A549 (cell line): ENCODE data around the gene ABI3. TPM values are rescaled to one million over a fixed set of nuclear protein-coding genes. Genes with fewer than 3 reads are reported as not detected.

ENCODE experiments used
- ATAC-seq, 2 experiments: fragments of 200-7000 bp in 1 of 2; fragments of >200 bp in 1 of 2; cut with Nextera tagmentation in 1 of 2; cut with Tn5 transposase in 1 of 2; 3 replicates each; pipeline versions ENCODE4 v1.8.0 to v1.9.1; 2018 to 2020; ENCODE audit warnings: mild to moderate bottlenecking in 1 of 2, moderate library complexity in 1 of 2
- CTCF ChIA-PET: fragments of 300-600 bp; sonication (Branson Sonifier 250); formaldehyde crosslinking; extraction: SDS; loops from one replicate; lab custom pipeline; 2021; ENCODE audit warnings: antibody characterized with exemption, inconsistent platforms; lab: Yijun Ruan, JAX
- POLR2A ChIA-PET: fragments of 350-600 bp; formaldehyde crosslinking; extraction: SDS; loops from one replicate; lab custom pipeline; 2021; ENCODE audit warnings: antibody characterized with exemption, inconsistent platforms; lab: Yijun Ruan, JAX
- DNase-seq, 2 experiments: peaks; one replicate each; pipeline versions ENCODE4 v3.0.0 to v3.0.0-alpha.2; 2011 to 2016; ENCODE audit warnings: low read depth in 1 of 2, low spot score in 1 of 2
- FAIRE-seq: peaks from 2 replicates; lab custom pipeline; 2011; peaks lifted over from hg19 to GRCh38; lab: Jason Lieb, UNC
- H3K27ac ChIP-seq, 2 experiments: fragments of >200 bp; sonication (Bioruptor Twin); formaldehyde crosslinking; 3 replicates each; pipeline ENCODE4 v1.5.1; 2016 to 2017
- H3K4me1 ChIP-seq: fragments of >200 bp; sonication (Bioruptor Twin); formaldehyde crosslinking; 3 replicates; pipeline ENCODE4 v1.6.1; 2016
- H3K4me2 ChIP-seq: fragments of >200 bp; sonication (Bioruptor Twin); formaldehyde crosslinking; 3 replicates; pipeline ENCODE4 v1.6.1; 2016
- H3K4me3 ChIP-seq: fragments of >200 bp; sonication (Bioruptor Twin); formaldehyde crosslinking; 3 replicates; pipeline ENCODE4 v1.5.1; 2016
- H3K9me3 ChIP-seq: fragments of >200 bp; sonication (Bioruptor Twin); formaldehyde crosslinking; 3 replicates; pipeline ENCODE4 v1.6.1; 2016
- BHLHE40 ChIP-seq: IDR thresholded peaks from 2 replicates; pipeline ENCODE4 v1.6.1; 2012; ENCODE audit warnings: low read depth, low read length, inconsistent platforms
- ESRRA ChIP-seq: fragments of 150-350 bp; IDR thresholded peaks from 2 replicates; pipeline ENCODE4 v1.6.1; 2014; ENCODE audit warnings: mild to moderate bottlenecking, low read length, borderline replicate concordance
- HEYL ChIP-seq: fragments of 250-450 bp; sonication (Bioruptor Pico); IDR thresholded peaks from 2 replicates; pipeline ENCODE4 v1.8.0; 2021; ENCODE audit warnings: mild to moderate bottlenecking, moderate library complexity
- JUN ChIP-seq, 2 experiments: fragments of >200 bp; sonication (Bioruptor Twin); formaldehyde crosslinking; IDR thresholded peaks; 2 replicates in 1 of 2; 3 replicates in 1 of 2; pipeline ENCODE4 v1.6.1; 2016 to 2017
- JUNB ChIP-seq: fragments of >200 bp; sonication (Bioruptor Twin); formaldehyde crosslinking; IDR thresholded peaks from 2 replicates; pipeline ENCODE4 v1.6.1; 2016
- KDM1A ChIP-seq: fragments of 200-600 bp; sonication (generic); IDR thresholded peaks from 2 replicates; pipeline ENCODE4 v1.6.1; 2016; ENCODE audit warnings: low read depth, mild to moderate bottlenecking
- MAFK ChIP-seq: fragments of 450-650 bp; IDR thresholded peaks from 2 replicates; pipeline ENCODE4 v1.6.1; 2014; ENCODE audit not compliant: partially characterized antibody
- MYC ChIP-seq: IDR thresholded peaks from 2 replicates; pipeline ENCODE4 v1.6.1; 2012; ENCODE audit warnings: mild to moderate bottlenecking, inconsistent platforms, low read length, improper control_type of control experiment, borderline replicate concordance
- NFE2L2 ChIP-seq: fragments of 150-350 bp; conservative IDR thresholded peaks from 2 replicates; pipeline ENCODE4 v1.6.1; 2014; ENCODE audit warnings: low read length
- NR3C1 ChIP-seq: fragments of >200 bp; sonication (Bioruptor Twin); formaldehyde crosslinking; IDR thresholded peaks from 3 replicates; pipeline ENCODE4 v1.6.1; 2017
- POLR2A ChIP-seq: IDR thresholded peaks from 2 replicates; pipeline ENCODE4 v1.6.1; 2012; ENCODE audit warnings: mild to moderate bottlenecking, low read length
- POLR2AphosphoS2 ChIP-seq: conservative IDR thresholded peaks from 2 replicates; pipeline ENCODE4 v1.6.1; 2012; ENCODE audit warnings: low read length, improper control_type of control experiment, inconsistent platforms
- RNF2 ChIP-seq: fragments of 200-600 bp; sonication (generic); IDR thresholded peaks from 2 replicates; pipeline ENCODE4 v1.6.1; 2016; ENCODE audit warnings: low read depth, mild to moderate bottlenecking, antibody characterized with exemption, moderate library complexity, borderline replicate concordance
- SMC3 ChIP-seq: fragments of >200 bp; sonication (Bioruptor Twin); formaldehyde crosslinking; IDR thresholded peaks from 3 replicates; pipeline ENCODE4 v1.6.1; 2018; ENCODE audit warnings: inconsistent platforms
- SREBF2 ChIP-seq: fragments of 450-650 bp; IDR thresholded peaks from 2 replicates; pipeline ENCODE4 v1.6.1; 2014; ENCODE audit warnings: mild to moderate bottlenecking, moderate library complexity
- ZC3H11A ChIP-seq: fragments of 450-650 bp; IDR thresholded peaks from 2 replicates; pipeline ENCODE4 v1.6.1; 2014; ENCODE audit warnings: antibody characterized with exemption, mild to moderate bottlenecking
- ZNF302 ChIP-seq: fragments of 250-450 bp; sonication (Bioruptor Pico); IDR thresholded peaks from 2 replicates; pipeline ENCODE4 v1.9.0; 2021; ENCODE audit warnings: inconsistent platforms, mild to moderate bottlenecking, moderate library complexity
- ZSCAN20 ChIP-seq: fragments of 250-450 bp; sonication (Bioruptor Pico); IDR thresholded peaks from 2 replicates; pipeline ENCODE4 v1.8.0; 2022; ENCODE audit warnings: mild to moderate bottlenecking, moderate library complexity
- WGBS: methylation state at CpG from one replicate; pipeline ENCODE4 v1.1.6; 2017; ENCODE audit errors: missing lambda C conversion rate; 5-methylcytosine and 5-hydroxymethylcytosine counted together
- polyA plus RNA-seq, 4 experiments: library from polyadenylated mRNA; depleted of rRNA in 3 of 4; stranded (reverse); fragments of >200 nt; fragmentation: RNase III in 1 of 4; extraction: RNeasy Plus Mini Kit Qiagen cat#74134 plus additional on column Dnase treatment in 1 of 4; gene quantifications; 2 replicates in 3 of 4; 3 replicates in 1 of 4; pipeline ENCODE4 v1.2.3, GENCODE V29; 2011 to 2017
- TF ChIP-seq, protein P1 (sequence below): fragments of >200 bp; sonication (Bioruptor Twin); formaldehyde crosslinking; IDR thresholded peaks from 2 replicates; pipeline ENCODE4 v1.6.1; 2016
- TF ChIP-seq, protein P2 (sequence below): fragments of 450-650 bp; IDR thresholded peaks from 2 replicates; pipeline ENCODE4 v1.6.1; 2014; ENCODE audit warnings: antibody characterized with exemption
- TF ChIP-seq, protein P3 (sequence below): fragments of 200-600 bp; sonication (generic); IDR thresholded peaks from 2 replicates; pipeline ENCODE4 v1.6.1; 2016; ENCODE audit warnings: antibody characterized with exemption, mild to moderate bottlenecking, moderate library complexity
- TF ChIP-seq, protein P4 (sequence below): IDR thresholded peaks from 2 replicates; pipeline ENCODE4 v1.6.1; 2012; ENCODE audit warnings: low read depth, borderline replicate concordance
- TF ChIP-seq, protein P5 (sequence below): fragments of 250-450 bp; sonication (Bioruptor Pico); IDR thresholded peaks from 2 replicates; pipeline ENCODE4 v1.5.0; 2020; ENCODE audit warnings: low read depth, mild to moderate bottlenecking, moderate library complexity
- TF ChIP-seq, protein P6 (sequence below): fragments of 250-450 bp; sonication (Bioruptor Pico); IDR thresholded peaks from 2 replicates; pipeline ENCODE4 v1.5.0; 2021; ENCODE audit warnings: mild to moderate bottlenecking, moderate library complexity, borderline replicate concordance

ABI3 gene
- polyA plus RNA-seq, 2 of the 4 experiments (the other 2 are of a cell fraction), result not detected

DNA sequence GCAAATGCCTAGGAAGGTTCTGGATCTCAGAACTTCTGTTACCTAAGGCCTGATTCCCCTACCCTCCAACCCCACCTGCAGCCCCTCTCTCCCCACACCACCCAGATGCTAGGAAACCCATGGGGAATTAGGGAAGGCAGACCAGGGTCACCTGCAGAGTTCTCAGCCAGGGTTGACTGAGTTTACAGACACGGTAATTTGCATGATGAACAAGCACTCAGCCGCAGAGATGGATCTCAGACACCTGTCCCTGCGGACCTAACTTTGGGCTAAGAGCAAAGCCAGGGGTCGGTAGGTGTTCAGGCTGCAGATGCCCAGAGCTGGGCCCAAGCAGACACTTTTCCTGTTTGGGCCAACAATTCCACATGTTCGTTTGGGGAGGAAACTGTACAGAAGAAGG, 2.9 kb downstream of the ABI3 start:
- CTCF ChIA-PET, result interaction anchor here (1.4 to 13.5 kb wide), 4 partner anchors 9 to 409 kb away, joined by 4 to 161 read pairs (median 8); partner anchors contain the start of gene PHOSPHO1
- Histone ChIP-seq H3K9me3 (no peaks in the 10 kb centered on the region), H3K27ac (no peak overlapping the region)
- 71% methylated on average over 5 of the region's 5 CpGs for WGBS
- FAIRE-seq, result no peak
- no peak for TF ChIP-seq JUN (IDR thresholded peaks at IDR 0.05)
- TF ChIP-seq, protein P1, sequence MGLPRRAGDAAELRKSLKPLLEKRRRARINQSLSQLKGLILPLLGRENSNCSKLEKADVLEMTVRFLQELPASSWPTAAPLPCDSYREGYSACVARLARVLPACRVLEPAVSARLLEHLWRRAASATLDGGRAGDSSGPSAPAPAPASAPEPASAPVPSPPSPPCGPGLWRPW, result no peak
- no peak for TF ChIP-seq POLR2A
- TF ChIP-seq, protein P2, sequence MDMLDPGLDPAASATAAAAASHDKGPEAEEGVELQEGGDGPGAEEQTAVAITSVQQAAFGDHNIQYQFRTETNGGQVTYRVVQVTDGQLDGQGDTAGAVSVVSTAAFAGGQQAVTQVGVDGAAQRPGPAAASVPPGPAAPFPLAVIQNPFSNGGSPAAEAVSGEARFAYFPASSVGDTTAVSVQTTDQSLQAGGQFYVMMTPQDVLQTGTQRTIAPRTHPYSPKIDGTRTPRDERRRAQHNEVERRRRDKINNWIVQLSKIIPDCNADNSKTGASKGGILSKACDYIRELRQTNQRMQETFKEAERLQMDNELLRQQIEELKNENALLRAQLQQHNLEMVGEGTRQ, result no peak
- TF ChIP-seq KDM1A, result no peak
- no peak for TF ChIP-seq POLR2AphosphoS2
- TF ChIP-seq RNF2, result no peak
- TF ChIP-seq BHLHE40, result no peak
- TF ChIP-seq ZSCAN20 (CRISPR knock-in tag), result no peak
- no peak for TF ChIP-seq NR3C1
- TF ChIP-seq, protein P3, sequence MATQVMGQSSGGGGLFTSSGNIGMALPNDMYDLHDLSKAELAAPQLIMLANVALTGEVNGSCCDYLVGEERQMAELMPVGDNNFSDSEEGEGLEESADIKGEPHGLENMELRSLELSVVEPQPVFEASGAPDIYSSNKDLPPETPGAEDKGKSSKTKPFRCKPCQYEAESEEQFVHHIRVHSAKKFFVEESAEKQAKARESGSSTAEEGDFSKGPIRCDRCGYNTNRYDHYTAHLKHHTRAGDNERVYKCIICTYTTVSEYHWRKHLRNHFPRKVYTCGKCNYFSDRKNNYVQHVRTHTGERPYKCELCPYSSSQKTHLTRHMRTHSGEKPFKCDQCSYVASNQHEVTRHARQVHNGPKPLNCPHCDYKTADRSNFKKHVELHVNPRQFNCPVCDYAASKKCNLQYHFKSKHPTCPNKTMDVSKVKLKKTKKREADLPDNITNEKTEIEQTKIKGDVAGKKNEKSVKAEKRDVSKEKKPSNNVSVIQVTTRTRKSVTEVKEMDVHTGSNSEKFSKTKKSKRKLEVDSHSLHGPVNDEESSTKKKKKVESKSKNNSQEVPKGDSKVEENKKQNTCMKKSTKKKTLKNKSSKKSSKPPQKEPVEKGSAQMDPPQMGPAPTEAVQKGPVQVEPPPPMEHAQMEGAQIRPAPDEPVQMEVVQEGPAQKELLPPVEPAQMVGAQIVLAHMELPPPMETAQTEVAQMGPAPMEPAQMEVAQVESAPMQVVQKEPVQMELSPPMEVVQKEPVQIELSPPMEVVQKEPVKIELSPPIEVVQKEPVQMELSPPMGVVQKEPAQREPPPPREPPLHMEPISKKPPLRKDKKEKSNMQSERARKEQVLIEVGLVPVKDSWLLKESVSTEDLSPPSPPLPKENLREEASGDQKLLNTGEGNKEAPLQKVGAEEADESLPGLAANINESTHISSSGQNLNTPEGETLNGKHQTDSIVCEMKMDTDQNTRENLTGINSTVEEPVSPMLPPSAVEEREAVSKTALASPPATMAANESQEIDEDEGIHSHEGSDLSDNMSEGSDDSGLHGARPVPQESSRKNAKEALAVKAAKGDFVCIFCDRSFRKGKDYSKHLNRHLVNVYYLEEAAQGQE, result no peak
- no peak for TF ChIP-seq ZNF302 (CRISPR knock-in tag)
- TF ChIP-seq MAFK, result no peak
- TF ChIP-seq MYC, result no peak
- TF ChIP-seq NFE2L2, result no peak
- TF ChIP-seq ZC3H11A, result no peak
- TF ChIP-seq SMC3, result no peak
- TF ChIP-seq, protein P4, sequence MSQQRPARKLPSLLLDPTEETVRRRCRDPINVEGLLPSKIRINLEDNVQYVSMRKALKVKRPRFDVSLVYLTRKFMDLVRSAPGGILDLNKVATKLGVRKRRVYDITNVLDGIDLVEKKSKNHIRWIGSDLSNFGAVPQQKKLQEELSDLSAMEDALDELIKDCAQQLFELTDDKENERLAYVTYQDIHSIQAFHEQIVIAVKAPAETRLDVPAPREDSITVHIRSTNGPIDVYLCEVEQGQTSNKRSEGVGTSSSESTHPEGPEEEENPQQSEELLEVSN, result no peak
- TF ChIP-seq, protein P5, sequence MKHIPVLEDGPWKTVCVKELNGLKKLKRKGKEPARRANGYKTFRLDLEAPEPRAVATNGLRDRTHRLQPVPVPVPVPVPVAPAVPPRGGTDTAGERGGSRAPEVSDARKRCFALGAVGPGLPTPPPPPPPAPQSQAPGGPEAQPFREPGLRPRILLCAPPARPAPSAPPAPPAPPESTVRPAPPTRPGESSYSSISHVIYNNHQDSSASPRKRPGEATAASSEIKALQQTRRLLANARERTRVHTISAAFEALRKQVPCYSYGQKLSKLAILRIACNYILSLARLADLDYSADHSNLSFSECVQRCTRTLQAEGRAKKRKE (CRISPR knock-in tag), result no peak
- TF ChIP-seq, all 56 proteins: peak for 0
- Histone ChIP-seq H3K4me2 (no peak overlapping the region), H3K4me3 (no peak overlapping the region), H3K4me1 (peaks cover 5% of the 10 kb centered on the region; the same call in 1 of the 3 replicates)
- DNase-seq, result no peak
- no peak for ATAC-seq
- POLR2A ChIA-PET, result interaction anchor here (0.6 kb wide), 1 partner anchor 246 kb away, joined by 3 read pairs; no protein-coding TSS in a partner anchor

DNA sequence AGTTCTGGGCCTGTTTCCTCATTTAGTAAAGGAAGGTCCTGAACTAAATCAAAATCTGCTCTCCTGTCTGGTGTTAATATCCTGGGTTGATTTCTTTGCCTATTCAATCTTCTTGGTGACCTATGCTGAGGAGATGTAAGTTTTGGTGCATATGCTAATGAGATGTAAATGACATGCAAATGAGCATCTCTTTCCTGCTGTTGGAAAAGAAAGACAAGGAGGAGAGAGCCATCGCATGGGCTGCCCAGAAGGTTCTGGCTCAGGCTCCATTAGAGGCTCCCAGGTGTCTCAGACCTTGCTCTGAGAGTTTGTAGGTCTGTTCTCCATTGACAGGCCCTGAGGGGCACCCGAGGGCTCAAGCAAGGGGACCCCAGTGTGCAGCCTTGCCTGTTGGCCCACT, 3.3 kb downstream of the ABI3 start:
- POLR2A ChIA-PET, result interaction anchor here (0.6 kb wide), 1 partner anchor 247 kb away, joined by 3 read pairs; no protein-coding TSS in a partner anchor
- FAIRE-seq, result peak; percentile 23
- no peak for ATAC-seq

More for the DNA sequence above, 3.3 kb downstream of the ABI3 start:
- no peak overlapping the region for H3K4me3 ChIP-seq
- TF ChIP-seq ZNF302 (CRISPR knock-in tag) (no peak), HEYL (CRISPR knock-in tag) (no peak), NR3C1 (no peak), SREBF2 (no peak), JUNB (no peak), ESRRA (no peak)
- TF ChIP-seq, protein P6, sequence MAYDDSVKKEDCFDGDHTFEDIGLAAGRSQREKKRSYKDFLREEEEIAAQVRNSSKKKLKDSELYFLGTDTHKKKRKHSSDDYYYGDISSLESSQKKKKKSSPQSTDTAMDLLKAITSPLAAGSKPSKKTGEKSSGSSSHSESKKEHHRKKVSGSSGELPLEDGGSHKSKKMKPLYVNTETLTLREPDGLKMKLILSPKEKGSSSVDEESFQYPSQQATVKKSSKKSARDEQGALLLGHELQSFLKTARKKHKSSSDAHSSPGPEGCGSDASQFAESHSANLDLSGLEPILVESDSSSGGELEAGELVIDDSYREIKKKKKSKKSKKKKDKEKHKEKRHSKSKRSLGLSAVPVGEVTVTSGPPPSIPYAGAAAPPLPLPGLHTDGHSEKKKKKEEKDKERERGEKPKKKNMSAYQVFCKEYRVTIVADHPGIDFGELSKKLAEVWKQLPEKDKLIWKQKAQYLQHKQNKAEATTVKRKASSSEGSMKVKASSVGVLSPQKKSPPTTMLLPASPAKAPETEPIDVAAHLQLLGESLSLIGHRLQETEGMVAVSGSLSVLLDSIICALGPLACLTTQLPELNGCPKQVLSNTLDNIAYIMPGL (CRISPR knock-in tag), result no peak
- TF ChIP-seq, all 56 proteins: peak for 0
- H3K27ac ChIP-seq, result no peak overlapping the region
- CTCF ChIA-PET, result interaction anchor here (1.4 to 13.5 kb wide), 4 partner anchors 9 to 409 kb away, joined by 4 to 161 read pairs (median 8); partner anchors contain the start of gene PHOSPHO1
- DNase-seq, result no peak
- peaks cover 5% of the 10 kb centered on the region; the same call in 1 of the 3 replicates for H3K4me1 ChIP-seq
- no peak overlapping the region for H3K4me2 ChIP-seq
- no peaks in the 10 kb centered on the region for H3K9me3 ChIP-seq
- WGBS, result 68% methylated on average over 2 of the region's 2 CpGs
